NCI-H2196 treated with DMSO at 0.1 percent for 48 hours (cell line): ENCODE measurements around the gene TTC28.
"Not testable (repeated sequence)": the region's sequence is repeated elsewhere in the genome, so short reads cannot be mapped to it uniquely, and the experiment has no call there.

Source experiments
- DNase-seq: peaks from one replicate; lab custom pipeline; 2025; ENCODE audit not compliant: unreplicated experiment; lab: John Stamatoyannopoulos, UW

TTC28 gene

GRCh38 chr22:28198692-28199091 is 480.9 kb downstream of the TTC28 start:
- no peak for DNase-seq

GRCh38 chr22:28191571-28191970 is 488.1 kb downstream of the TTC28 start:
- DNase-seq = not testable (repeated sequence)

GRCh38 chr22:28188178-28188879 is 491.3 kb downstream of the TTC28 start:
- no peak for DNase-seq

GRCh38 chr22:28187612-28188011 is 492.0 kb downstream of the TTC28 start:
- DNase-seq = no peak

- no peak for DNase-seq
Measured at GRCh38 chr22:28186641-28187040, 493.0 kb downstream of the TTC28 start.

GRCh38 chr22:28185130-28185529 is 494.5 kb downstream of the TTC28 start:
- no peak for DNase-seq

GRCh38 chr22:28183078-28183860 is 496.4 kb downstream of the TTC28 start:
- DNase-seq = no peak

- DNase-seq = no peak
Measured at GRCh38 chr22:28180804-28181731, 498.6 kb downstream of the TTC28 start.

GRCh38 chr22:28179392-28179791 is 500.2 kb downstream of the TTC28 start:
- DNase-seq = no peak

- DNase-seq = no peak
Measured at GRCh38 chr22:28175730-28176492, 503.7 kb downstream of the TTC28 start.

- no peak for DNase-seq
Measured at GRCh38 chr22:28174509-28174908, 505.1 kb downstream of the TTC28 start.

GRCh38 chr22:28172892-28173670 is 506.6 kb downstream of the TTC28 start:
- DNase-seq = no peak

- DNase-seq = no peak
Measured at GRCh38 chr22:28171712-28172111, 507.9 kb downstream of the TTC28 start.

GRCh38 chr22:28171115-28171514 is 508.5 kb downstream of the TTC28 start:
- DNase-seq = no peak

- DNase-seq = not testable (repeated sequence)
Measured at GRCh38 chr22:28169314-28169713, 510.3 kb downstream of the TTC28 start.

GRCh38 chr22:28155808-28156207 is 523.8 kb downstream of the TTC28 start:
- DNase-seq = no peak

GRCh38 chr22:28154861-28155260 is 524.8 kb downstream of the TTC28 start:
- no peak for DNase-seq

GRCh38 chr22:28151151-28151816 is 528.4 kb downstream of the TTC28 start:
- no peak for DNase-seq

- no peak for DNase-seq
Measured at GRCh38 chr22:28148816-28149465, 530.7 kb downstream of the TTC28 start.
